Fibroblast of pulmonary artery (primary cell): ENCODE measurements around the gene CSNK1G2.

ENCODE experiments used
- DNase-seq: peaks from one replicate; pipeline ENCODE4 v3.0.0-alpha.2; 2010; ENCODE audit warnings: low read depth
- H3K4me3 ChIP-seq: replicated peaks from 2 replicates; pipeline ENCODE4 v1.5.1; 2011; ENCODE audit warnings: low read depth, mild to moderate bottlenecking, control low read depth, low read length, moderate library complexity
- CTCF ChIP-seq: IDR thresholded peaks from 2 replicates; pipeline ENCODE4 v1.5.1; 2011; ENCODE audit warnings: mild to moderate bottlenecking, control low read depth, low read length, inconsistent platforms; ENCODE audit errors: missing control alignments

The CSNK1G2 gene

GRCh38 chr19:1923319-1923718 lies 17.7 kb upstream of the CSNK1G2 start:
- no peak for DNase-seq
- no peak for TF ChIP-seq CTCF
- H3K4me3 ChIP-seq = no peak overlapping the region

- no peak for DNase-seq
- no peak for TF ChIP-seq CTCF
- H3K4me3 ChIP-seq = no peak overlapping the region
Observed at GRCh38 chr19:1924320-1924961, 16.5 kb upstream of the CSNK1G2 start.

- no peak overlapping the region for H3K4me3 ChIP-seq
- no peak for TF ChIP-seq CTCF
- DNase-seq = no peak
Observed at GRCh38 chr19:1925544-1925943, 15.4 kb upstream of the CSNK1G2 start.

GRCh38 chr19:1929021-1929742 lies 11.8 kb upstream of the CSNK1G2 start:
- peak; percentile 74 for DNase-seq
- peak overlapping the region; percentile 38 for H3K4me3 ChIP-seq
- TF ChIP-seq CTCF = peak; percentile 74

GRCh38 chr19:1931445-1931844 lies 9.5 kb upstream of the CSNK1G2 start:
- TF ChIP-seq CTCF = no peak

GRCh38 chr19:1932395-1932794 lies 8.6 kb upstream of the CSNK1G2 start:
- no peak overlapping the region for H3K4me3 ChIP-seq
- no peak for TF ChIP-seq CTCF
- no peak for DNase-seq

More at GRCh38 chr19:1931445-1931844, 9.5 kb upstream of the CSNK1G2 start:
- no peak overlapping the region for H3K4me3 ChIP-seq
- DNase-seq = no peak
